ENCODE measurements around the gene STON1. TPM values are rescaled to one million over a fixed set of nuclear protein-coding genes. Genes with fewer than 3 reads are reported as not detected.
A peak's percentile ranks its signal among the peaks of the same experiment; 100 is the strongest.

The STON1 gene
- total and polyA plus RNA-seq, 2 of the 8 experiments (the other 6 are each of a cell fraction or from before 2014, with no cell fraction given): 5.0 to 10.1 TPM

- TF ChIP-seq JUN (IDR thresholded peaks at IDR 0.05; ENCODE audit: low read depth, low read length) (no peak), POLR2AphosphoS5 (IDR thresholded peaks at IDR 0.05; ENCODE audit: low read depth, low read length) (peak; percentile 67; the same call in 1 of the 2 replicates), CBX5 (IDR thresholded peaks at IDR 0.05; ENCODE audit: low read depth, low read length) (no peak), ATF2 (IDR thresholded peaks at IDR 0.05; ENCODE audit: low read length) (no peak), CHD7 (IDR thresholded peaks at IDR 0.05; ENCODE audit: insufficient replicate concordance, low read length) (no peak), CBX8 (IDR thresholded peaks at IDR 0.05; ENCODE audit: borderline replicate concordance, low read depth, low read length) (no peak)
Measured at GRCh38 chr2:48508461-48509124, 21.4 kb upstream of the STON1 start (continued).
